Measurements from ENCODE around the gene SC5D. TPM values are rescaled to one million over a fixed set of nuclear protein-coding genes. Genes with fewer than 3 reads are reported as not detected.
A peak's percentile ranks its signal among the peaks of the same experiment; 100 is the strongest.

Gene SC5D
- total RNA-seq, 3 donors from 2014 or later: 15.7 to 16.5 (median 16.4) TPM

- Mint-ChIP-seq H3K36me3 (ENCODE audit: insufficient read depth) (no peaks in the 10 kb centered on the region), H3K4me1 (ENCODE audit: low read depth) (peaks cover 3% of the 10 kb centered on the region), H3K27me3 (ENCODE audit: low read depth) (peaks cover 40% of the 10 kb centered on the region), H3K9me3 (no peaks in the 10 kb centered on the region), H3K4me3 (no peak overlapping the region)
- ATAC-seq: no peak
- DNase-seq: no peak
These were observed 22.4 kb upstream of the SC5D start for GRCh38 chr11:121270001-121270678.

- DNase-seq: no peak
- Mint-ChIP-seq H3K9me3 (peaks cover 4% of the 10 kb centered on the region), H3K4me1 (ENCODE audit: low read depth) (no peaks in the 10 kb centered on the region), H3K4me3 (no peak overlapping the region), H3K36me3 (ENCODE audit: insufficient read depth) (no peaks in the 10 kb centered on the region), H3K27me3 (ENCODE audit: low read depth) (peaks cover 12% of the 10 kb centered on the region)
- ATAC-seq: no peak
These were observed 18.1 kb upstream of the SC5D start for GRCh38 chr11:121274332-121274991.

- no peak overlapping the region for H3K4me3 Mint-ChIP-seq
- H3K36me3 Mint-ChIP-seq (ENCODE audit: insufficient read depth): peaks cover 1% of the 10 kb centered on the region
- peaks cover 30% of the 10 kb centered on the region for H3K27me3 Mint-ChIP-seq (ENCODE audit: low read depth)
- no peak for ATAC-seq
- peaks cover 4% of the 10 kb centered on the region for H3K9me3 Mint-ChIP-seq
- no peak for DNase-seq
- no peaks in the 10 kb centered on the region for H3K4me1 Mint-ChIP-seq (ENCODE audit: low read depth)
These were observed 10.9 kb upstream of the SC5D start for GRCh38 chr11:121281698-121282097.

- Mint-ChIP-seq H3K9me3 (peaks cover 4% of the 10 kb centered on the region), H3K4me1 (ENCODE audit: low read depth) (no peaks in the 10 kb centered on the region), H3K36me3 (ENCODE audit: insufficient read depth) (peaks cover 1% of the 10 kb centered on the region), H3K4me3 (no peak overlapping the region), H3K27me3 (ENCODE audit: low read depth) (peaks cover 30% of the 10 kb centered on the region)
- ATAC-seq (no peak), DNase-seq (no peak)
These were observed 10.2 kb upstream of the SC5D start for GRCh38 chr11:121282386-121282785.

- no peak for DNase-seq
- peaks cover 2% of the 10 kb centered on the region for H3K9me3 Mint-ChIP-seq
- peaks cover 1% of the 10 kb centered on the region for H3K36me3 Mint-ChIP-seq (ENCODE audit: insufficient read depth)
- ATAC-seq: no peak
- H3K4me3 Mint-ChIP-seq: no peak overlapping the region
- no peaks in the 10 kb centered on the region for H3K4me1 Mint-ChIP-seq (ENCODE audit: low read depth)
- H3K27me3 Mint-ChIP-seq (ENCODE audit: low read depth): peaks cover 30% of the 10 kb centered on the region
These were observed 9.6 kb upstream of the SC5D start for GRCh38 chr11:121282886-121283502.

- peaks cover 2% of the 10 kb centered on the region for H3K36me3 Mint-ChIP-seq (ENCODE audit: insufficient read depth)
- DNase-seq (no peak), ATAC-seq (no peak)
- H3K4me3 Mint-ChIP-seq: peak overlapping the region; percentile 96
- H3K27me3 Mint-ChIP-seq (ENCODE audit: low read depth): no peaks in the 10 kb centered on the region
- no peaks in the 10 kb centered on the region for H3K9me3 Mint-ChIP-seq
- H3K4me1 Mint-ChIP-seq (ENCODE audit: low read depth): peaks cover 37% of the 10 kb centered on the region
These were observed 1.3 kb upstream of the SC5D start for GRCh38 chr11:121291319-121291718.

- DNase-seq (no peak), ATAC-seq (peak; percentile 3 to 5)
- Mint-ChIP-seq H3K27me3 (ENCODE audit: low read depth) (no peaks in the 10 kb centered on the region), H3K9me3 (no peaks in the 10 kb centered on the region), H3K4me1 (ENCODE audit: low read depth) (peaks cover 41% of the 10 kb centered on the region), H3K36me3 (ENCODE audit: insufficient read depth) (peaks cover 6% of the 10 kb centered on the region), H3K4me3 (peak overlapping the region; percentile 96)
These were observed 576 bp upstream of the SC5D start for GRCh38 chr11:121291896-121292494.

GRCh38 chr11:121293288-121293594 lies 670 bp downstream of the SC5D start:
- ATAC-seq (no peak), DNase-seq (no peak)
- Mint-ChIP-seq H3K9me3 (no peaks in the 10 kb centered on the region), H3K36me3 (ENCODE audit: insufficient read depth) (peaks cover 6% of the 10 kb centered on the region), H3K4me3 (peak overlapping the region; percentile 96), H3K27me3 (ENCODE audit: low read depth) (no peaks in the 10 kb centered on the region), H3K4me1 (ENCODE audit: low read depth) (peaks cover 42% of the 10 kb centered on the region)

- DNase-seq (no peak), ATAC-seq (no peak)
- peaks cover 9% of the 10 kb centered on the region for H3K36me3 Mint-ChIP-seq (ENCODE audit: insufficient read depth)
- H3K4me1 Mint-ChIP-seq (ENCODE audit: low read depth): peaks cover 49% of the 10 kb centered on the region
- no peaks in the 10 kb centered on the region for H3K27me3 Mint-ChIP-seq (ENCODE audit: low read depth)
- no peak overlapping the region for H3K4me3 Mint-ChIP-seq
- H3K9me3 Mint-ChIP-seq: no peaks in the 10 kb centered on the region
These were observed 2.9 kb downstream of the SC5D start for GRCh38 chr11:121295246-121296029.

GRCh38 chr11:121297872-121298271 lies 5.3 kb downstream of the SC5D start:
- no peaks in the 10 kb centered on the region for H3K9me3 Mint-ChIP-seq
- DNase-seq (no peak), ATAC-seq (no peak)
- H3K4me3 Mint-ChIP-seq: no peak overlapping the region
- H3K4me1 Mint-ChIP-seq (ENCODE audit: low read depth): peaks cover 50% of the 10 kb centered on the region
- H3K27me3 Mint-ChIP-seq (ENCODE audit: low read depth): no peaks in the 10 kb centered on the region
- H3K36me3 Mint-ChIP-seq (ENCODE audit: insufficient read depth): peaks cover 11% of the 10 kb centered on the region

GRCh38 chr11:121298774-121299173 lies 6.2 kb downstream of the SC5D start:
- H3K36me3 Mint-ChIP-seq (ENCODE audit: insufficient read depth): peaks cover 15% of the 10 kb centered on the region
- no peak for DNase-seq
- H3K27me3 Mint-ChIP-seq (ENCODE audit: low read depth): no peaks in the 10 kb centered on the region
- H3K9me3 Mint-ChIP-seq: no peaks in the 10 kb centered on the region
- peaks cover 47% of the 10 kb centered on the region for H3K4me1 Mint-ChIP-seq (ENCODE audit: low read depth)
- no peak overlapping the region for H3K4me3 Mint-ChIP-seq
- no peak for ATAC-seq

GRCh38 chr11:121299417-121299816 lies 6.8 kb downstream of the SC5D start:
- Mint-ChIP-seq H3K9me3 (no peaks in the 10 kb centered on the region), H3K36me3 (ENCODE audit: insufficient read depth) (peaks cover 19% of the 10 kb centered on the region), H3K27me3 (ENCODE audit: low read depth) (no peaks in the 10 kb centered on the region), H3K4me1 (ENCODE audit: low read depth) (peaks cover 43% of the 10 kb centered on the region), H3K4me3 (no peak overlapping the region)
- no peak for DNase-seq
- no peak for ATAC-seq

- ATAC-seq (no peak), DNase-seq (no peak)
- H3K36me3 Mint-ChIP-seq (ENCODE audit: insufficient read depth): peaks cover 26% of the 10 kb centered on the region
- H3K4me3 Mint-ChIP-seq: no peak overlapping the region
- no peaks in the 10 kb centered on the region for H3K9me3 Mint-ChIP-seq
- H3K27me3 Mint-ChIP-seq (ENCODE audit: low read depth): no peaks in the 10 kb centered on the region
- peaks cover 33% of the 10 kb centered on the region for H3K4me1 Mint-ChIP-seq (ENCODE audit: low read depth)
These were observed 7.9 kb downstream of the SC5D start for GRCh38 chr11:121300313-121300971.
